HCT116 (cell line): ENCODE data around the gene VPS45. TPM values are rescaled to one million over a fixed set of nuclear protein-coding genes. Genes with fewer than 3 reads are reported as not detected.

Source experiments
- ATAC-seq: fragments of 200-7000 bp; cut with Tn5 transposase; 2 replicates; pipeline ENCODE4 v1.9.1; 2020; ENCODE audit warnings: mild to moderate bottlenecking, moderate library complexity
- BruUV-seq: library from RNA; stranded (reverse); fragments of 400-500 nt; replicated peaks from 2 replicates; lab custom pipeline; 2021; lab: Mats Ljungman, UMichigan
- CTCF ChIA-PET: fragments of 300-600 bp; sonication (Branson Sonifier 250); formaldehyde crosslinking; loops from one replicate; lab custom pipeline; 2021; ENCODE audit warnings: antibody characterized with exemption; lab: Charles Lee
- POLR2A ChIA-PET: fragments of 300-600, 350-600 bp; sonication (Branson Sonifier 250); formaldehyde crosslinking; loops from one replicate; lab custom pipeline; 2021; ENCODE audit warnings: antibody characterized with exemption; lab: Charles Lee
- RAD21 ChIA-PET, 2 experiments: fragments of 300-600 bp; sonication (Branson Sonifier 250); formaldehyde crosslinking; loops; one replicate each; lab custom pipeline; 2023; ENCODE audit warnings: low total read pairs in 2 of 2; ENCODE audit not compliant: uncharacterized antibody in 2 of 2, unreplicated experiment in 2 of 2, low non-redundant PET in 1 of 2; lab: Charles Lee
- DNase-seq: peaks from one replicate; pipeline ENCODE4 v3.0.0-alpha.2; 2010; ENCODE audit warnings: low read depth, low spot score
- H2AFZ ChIP-seq: fragments of 200-600 bp; shearing (Covaris generic), sonication (generic); 2 replicates; pipeline ENCODE4 v1.6.1; 2017; ENCODE audit warnings: low read depth, mixed run types, mixed read lengths, antibody characterized with exemption, low read length; ENCODE audit not compliant: poor library complexity, severe bottlenecking
- H3K27ac ChIP-seq: 2 replicates; pipeline ENCODE4 v1.5.1; 2012; ENCODE audit warnings: low read depth, low read length
- H3K27me3 ChIP-seq: fragments of 200-600 bp; sonication (generic); 2 replicates; pipeline ENCODE4 v1.6.1; 2016; ENCODE audit warnings: mixed run types, low read length, mixed read lengths; ENCODE audit not compliant: insufficient read depth
- H3K36me3 ChIP-seq, 2 experiments: fragments of 200-500 bp in 1 of 2; fragments of 200-600 bp in 1 of 2; sonication (Bioruptor generic) in 1 of 2; sonication (generic) in 1 of 2; 2 replicates each; pipeline versions ENCODE4 v1.5.1 to v1.6.1; 2014 to 2016; ENCODE audit warnings: low read length in 2 of 2, inconsistent platforms in 1 of 2, mixed read lengths in 1 of 2, mixed run types in 1 of 2; ENCODE audit not compliant: insufficient read depth in 2 of 2, control insufficient read depth in 1 of 2
- H3K4me1 ChIP-seq, 2 experiments: fragments of 200-600 bp in 1 of 2; sonication (generic) in 1 of 2; 2 replicates each; pipeline versions ENCODE4 v1.5.1 to v1.6.1; 2012 to 2017; ENCODE audit warnings: low read length in 2 of 2, inconsistent platforms in 1 of 2, mild to moderate bottlenecking in 1 of 2, mixed read lengths in 1 of 2, mixed run types in 1 of 2, moderate library complexity in 1 of 2; ENCODE audit not compliant: insufficient read depth in 2 of 2, control insufficient read depth in 1 of 2
- H3K4me2 ChIP-seq: fragments of 200-600 bp; sonication (generic); 2 replicates; pipeline ENCODE4 v1.6.1; 2017; ENCODE audit warnings: mixed run types, low read length, mixed read lengths
- H3K4me3 ChIP-seq, 2 experiments: fragments of 200-600 bp in 1 of 2; sonication (generic) in 1 of 2; replicated peaks in 1 of 2; 2 replicates each; pipeline ENCODE4 v1.5.1; 2011 to 2016; ENCODE audit warnings: low read length in 2 of 2, control low read depth in 1 of 2, low read depth in 1 of 2, mild to moderate bottlenecking in 1 of 2, mixed read lengths in 1 of 2, mixed run types in 1 of 2
- H3K79me2 ChIP-seq: fragments of 200-600 bp; sonication (generic); 2 replicates; pipeline ENCODE4 v1.6.1; 2017; ENCODE audit warnings: mild to moderate bottlenecking, mixed run types, low read length, moderate library complexity, mixed read lengths; ENCODE audit not compliant: insufficient read depth
- H3K9ac ChIP-seq: fragments of 200-600 bp; sonication (generic); 2 replicates; pipeline ENCODE4 v1.6.1; 2016; ENCODE audit warnings: low read length, mixed read lengths
- H3K9me2 ChIP-seq: fragments of 200-600 bp; sonication (generic), shearing (Covaris generic); 2 replicates; pipeline ENCODE4 v1.6.1; 2017; ENCODE audit warnings: mixed run types, mild to moderate bottlenecking, moderate library complexity; ENCODE audit not compliant: insufficient read depth
- H3K9me3 ChIP-seq, 2 experiments: fragments of 200-500 bp in 1 of 2; fragments of 200-600 bp in 1 of 2; sonication (Bioruptor generic) in 1 of 2; sonication (generic) in 1 of 2; 2 replicates each; pipeline ENCODE4 v1.6.1; 2014 to 2017; ENCODE audit warnings: low read length in 2 of 2, mixed read lengths in 2 of 2, inconsistent platforms in 1 of 2, low read depth in 1 of 2, mild to moderate bottlenecking in 1 of 2, mixed run types in 1 of 2, moderate library complexity in 1 of 2; ENCODE audit not compliant: control insufficient read depth in 1 of 2, insufficient read depth in 1 of 2
- H4K20me1 ChIP-seq: fragments of 200-600 bp; sonication (generic), shearing (Covaris generic); 2 replicates; pipeline ENCODE4 v1.6.1; 2017; ENCODE audit warnings: mixed run types, mild to moderate bottlenecking, moderate library complexity; ENCODE audit not compliant: insufficient read depth
- ATF3 ChIP-seq: IDR thresholded peaks from 2 replicates; pipeline ENCODE4 v1.6.1; 2012
- CTCF ChIP-seq, 3 experiments: fragments of 200-600 bp in 1 of 3; sonication (generic) in 1 of 3; IDR thresholded peaks in 2 of 3; conservative IDR thresholded peaks in 1 of 3; 2 replicates each; pipeline ENCODE4 v1.5.1; 2012 to 2017; ENCODE audit warnings: low read depth in 2 of 3, low read length in 2 of 3, antibody characterized with exemption in 1 of 3, borderline replicate concordance in 1 of 3, control low read depth in 1 of 3, mild to moderate bottlenecking in 1 of 3, mixed read lengths in 1 of 3, mixed run types in 1 of 3, moderate library complexity in 1 of 3; ENCODE audit not compliant: insufficient read depth in 1 of 3
- ELF1 ChIP-seq: IDR thresholded peaks from 2 replicates; pipeline ENCODE4 v1.6.1; 2012; ENCODE audit warnings: low read depth, borderline replicate concordance
- EZH2phosphoT487 ChIP-seq: fragments of 200-600 bp; IDR thresholded peaks from 2 replicates; pipeline ENCODE4 v1.6.1; 2018; ENCODE audit warnings: antibody characterized with exemption, borderline replicate concordance
- RAD21 ChIP-seq: IDR thresholded peaks from 2 replicates; pipeline ENCODE4 v1.6.1; 2012; ENCODE audit warnings: low read depth, mild to moderate bottlenecking
- REST ChIP-seq: IDR thresholded peaks from 2 replicates; pipeline ENCODE4 v1.6.1; 2012; ENCODE audit warnings: low read depth
- SRF ChIP-seq: IDR thresholded peaks from 2 replicates; pipeline ENCODE4 v1.6.1; 2012; ENCODE audit warnings: low read depth
- TCF7L2 ChIP-seq: IDR thresholded peaks from 2 replicates; pipeline ENCODE4 v1.7.0; 2011; ENCODE audit warnings: borderline replicate concordance, inconsistent platforms; ENCODE audit not compliant: insufficient read depth, insufficient read length; ENCODE audit errors: extremely low read depth
- YY1 ChIP-seq: IDR thresholded peaks from 2 replicates; pipeline ENCODE4 v1.6.1; 2011; ENCODE audit warnings: low read length, low read depth, moderate library complexity, mild to moderate bottlenecking; ENCODE audit not compliant: insufficient replicate concordance; ENCODE audit errors: extremely low read depth
- ZFX ChIP-seq: fragments of 450-650 bp; IDR thresholded peaks from 2 replicates; pipeline ENCODE4 v1.6.1; 2017
- ZNF274 ChIP-seq: fragments of 200-500 bp; sonication (Bioruptor generic); IDR thresholded peaks from 2 replicates; pipeline ENCODE4 v1.6.1; 2014; ENCODE audit warnings: mild to moderate bottlenecking, low read depth, low read length, inconsistent platforms
- intact Hi-C: fragments of 100-400 bp; cut with micrococcal nuclease; formaldehyde crosslinking; loops from 2 replicates; pipeline ENCODE4 v1.10.0; 2022
- total RNA-seq: library from RNA; stranded (reverse); gene quantifications from one replicate; pipeline ENCODE4 v1.2.1, GENCODE V29; 2021; ENCODE audit not compliant: unreplicated experiment

The VPS45 gene
- total RNA-seq, 1 experiment from 2014 or later, result 28.1 TPM

- ChIA-PET RAD21 (no interaction called here), POLR2A (no interaction called here), CTCF (no interaction called here)
- H3K79me2 ChIP-seq, result no peaks in the 10 kb centered on the region
- H3K4me1 ChIP-seq, result peaks cover 19 to 30% of the 10 kb centered on the region in 2 experiments
- H4K20me1 ChIP-seq, result no peaks in the 10 kb centered on the region
- no peaks in the 10 kb centered on the region for H3K9me2 ChIP-seq
- peak overlapping the region; percentile 48 for H3K4me2 ChIP-seq
- H3K9me3 ChIP-seq, result no peaks in the 10 kb centered on the region
- no peak overlapping the region for H3K4me3 ChIP-seq
- DNase-seq (no peak), ATAC-seq (0 out of 2 replicates have a peak, but pooled peaks have one; percentile 31)
- no peak overlapping the region for H3K27ac ChIP-seq
- H3K27me3 ChIP-seq, result no peaks in the 10 kb centered on the region
- no TSS peak for BruUV-seq
- no peak overlapping the region for H3K9ac ChIP-seq
- no peaks in the 10 kb centered on the region for H3K36me3 ChIP-seq
- intact Hi-C loops, result no loop called here
- no peak overlapping the region for H2AFZ ChIP-seq
- TF ChIP-seq REST (no peak), ATF3 (no peak), ZFX (no peak), YY1 (no peak), ZNF274 (no peak), CTCF (IDR thresholded peaks at IDR 0.05 in 2 of 3, conservative IDR thresholded peaks at IDR 0.05 in 1 of 3; ENCODE audit: borderline replicate concordance in 1 of 3, insufficient read depth in 1 of 3, low read depth in 2 of 3, low read length in 2 of 3) (no peak), EZH2phosphoT487 (no peak), ELF1 (no peak), TCF7L2 (no peak), RAD21 (no peak), SRF (no peak)
Observed at GRCh38 chr1:150021191-150021694, 46.3 kb upstream of the VPS45 start.
